ENCODE results near the gene PCSK2.

PCSK2 gene

GRCh38 chr20:17488916-17489600 is 262.2 kb downstream of the PCSK2 start:
- DNase-seq = no peak

DNA sequence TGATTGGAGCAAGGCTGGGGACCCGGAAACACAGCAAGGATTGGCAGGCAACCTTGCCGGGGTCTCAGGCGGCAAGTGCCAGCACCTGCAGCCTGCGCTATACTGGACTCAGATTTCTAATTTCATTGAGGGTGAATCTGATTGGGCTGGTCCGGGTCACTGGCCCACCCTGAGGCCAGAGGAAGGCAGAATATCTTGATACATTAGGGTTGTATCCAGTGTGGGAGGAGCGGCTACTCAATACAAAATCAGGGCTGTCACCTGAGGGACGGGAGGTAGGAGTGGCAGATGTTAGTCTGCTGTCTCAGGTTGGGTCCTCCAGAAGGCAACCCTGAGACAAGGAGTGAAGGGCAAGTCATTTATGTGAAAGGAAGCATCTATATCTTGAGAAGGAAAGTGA is 263.7 kb downstream of the PCSK2 start:
- no peak for DNase-seq

GRCh38 chr20:17491041-17491440 is 264.2 kb downstream of the PCSK2 start:
- no peak for DNase-seq

GRCh38 chr20:17491488-17491887 is 264.6 kb downstream of the PCSK2 start:
- no peak for DNase-seq

GRCh38 chr20:17493173-17493572 is 266.3 kb downstream of the PCSK2 start:
- no peak for DNase-seq

DNA sequence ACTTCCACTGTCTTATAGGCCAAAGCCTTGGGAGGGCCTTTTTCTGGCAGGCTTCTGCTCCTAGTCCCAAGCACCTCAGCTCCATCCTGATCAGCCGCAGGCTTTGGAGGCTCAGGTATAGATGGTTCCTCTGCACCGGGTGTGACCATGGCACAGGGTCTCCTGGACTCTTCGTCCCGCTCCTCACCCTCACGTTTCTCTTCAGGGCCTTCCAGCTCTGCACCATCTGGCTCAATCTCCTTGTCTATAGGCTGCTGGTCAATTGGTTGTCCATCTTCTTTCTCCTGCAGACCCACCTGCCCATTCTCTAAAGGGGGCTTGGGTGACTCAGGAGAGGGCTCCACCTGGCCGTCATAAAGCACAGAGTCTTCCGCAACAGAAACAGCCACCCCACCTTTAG is 267.4 kb downstream of the PCSK2 start:
- DNase-seq = no peak

DNA sequence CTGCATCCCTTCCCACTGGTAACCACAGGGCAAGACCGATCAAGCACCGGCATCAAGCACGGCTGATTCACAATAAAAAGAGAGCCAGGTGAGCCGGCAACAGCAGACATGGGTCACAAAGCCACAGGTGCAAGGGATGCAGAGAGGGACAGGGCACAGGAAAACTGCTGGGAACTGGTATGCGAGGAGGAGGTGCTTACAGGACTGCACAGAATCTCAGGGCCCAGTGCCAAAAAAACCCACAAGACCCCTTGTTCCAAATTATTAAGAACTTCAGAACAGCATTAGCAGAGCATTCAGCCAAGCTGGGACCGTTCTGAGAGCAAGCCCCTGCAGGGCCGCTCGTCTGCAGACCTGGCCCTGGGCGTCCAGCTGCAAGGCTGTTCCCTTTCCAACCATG is 269.0 kb downstream of the PCSK2 start:
- DNase-seq = no peak

GRCh38 chr20:17497821-17498580 is 271.2 kb downstream of the PCSK2 start:
- DNase-seq = no peak

- DNase-seq = no peak
Observed at GRCh38 chr20:17498641-17499040, 271.8 kb downstream of the PCSK2 start.

DNA sequence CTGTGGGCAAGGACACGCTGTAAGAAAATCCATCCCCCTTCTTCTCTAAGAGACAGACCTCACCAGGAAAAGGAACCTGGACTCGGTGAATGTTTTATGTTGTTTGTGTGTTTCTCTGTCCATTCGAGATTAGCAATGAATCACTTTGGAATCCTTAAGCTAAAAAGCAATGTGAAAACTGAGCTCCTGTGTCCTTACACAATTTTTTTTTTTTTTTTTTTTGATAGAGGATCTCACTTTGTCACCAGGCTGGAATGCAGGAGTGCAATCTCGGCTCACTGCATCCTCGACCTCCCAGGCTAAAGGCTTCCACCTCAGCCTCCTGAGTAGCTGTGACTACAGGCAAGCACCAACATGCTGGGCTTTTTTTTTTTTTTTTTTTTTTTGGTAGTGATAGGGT is 272.2 kb downstream of the PCSK2 start:
- DNase-seq = no peak

- DNase-seq = no peak
Observed at GRCh38 chr20:17500271-17500670, 273.4 kb downstream of the PCSK2 start.

GRCh38 chr20:17500826-17501225 is 274.0 kb downstream of the PCSK2 start:
- no peak for DNase-seq

- DNase-seq = no peak
Observed at GRCh38 chr20:17501701-17502100, 274.9 kb downstream of the PCSK2 start.

GRCh38 chr20:17502105-17502504 is 275.3 kb downstream of the PCSK2 start:
- DNase-seq = no peak

DNA sequence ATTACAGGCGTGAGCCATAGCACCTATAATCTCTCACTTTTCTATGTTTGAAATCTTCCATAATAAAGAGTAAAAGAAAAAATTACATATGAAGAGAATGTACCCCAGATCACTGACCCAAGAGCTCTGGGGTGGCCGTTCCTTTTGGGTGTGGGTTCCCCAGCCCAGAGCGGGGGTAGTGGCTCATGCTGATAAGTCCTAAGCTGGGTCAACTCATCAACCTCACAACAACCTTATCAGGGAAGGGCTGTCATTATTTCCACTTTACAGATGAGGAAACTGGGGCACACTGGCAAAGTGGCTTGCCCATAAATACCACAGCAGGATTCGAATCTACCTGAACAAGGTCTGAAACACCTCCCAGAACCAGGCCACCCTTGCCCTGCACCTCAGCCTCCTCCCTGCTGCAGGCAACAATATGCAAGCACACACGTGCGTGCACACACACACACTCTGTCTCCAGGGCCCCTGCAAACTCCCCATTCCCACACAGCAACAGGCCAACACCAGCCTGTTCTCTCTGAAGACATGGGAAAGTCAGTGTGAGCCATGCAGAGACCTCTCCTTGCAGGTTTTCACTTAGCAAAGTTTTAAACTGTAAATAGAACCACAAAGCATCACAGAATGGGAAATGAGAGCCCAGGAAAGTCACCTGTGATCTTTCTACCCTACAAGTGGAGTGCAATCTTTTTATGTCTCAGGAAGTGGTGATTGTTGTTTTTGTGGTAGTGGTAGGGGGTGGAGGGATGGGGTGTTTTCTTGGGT is 276.6 kb downstream of the PCSK2 start:
- no peak for DNase-seq

DNA sequence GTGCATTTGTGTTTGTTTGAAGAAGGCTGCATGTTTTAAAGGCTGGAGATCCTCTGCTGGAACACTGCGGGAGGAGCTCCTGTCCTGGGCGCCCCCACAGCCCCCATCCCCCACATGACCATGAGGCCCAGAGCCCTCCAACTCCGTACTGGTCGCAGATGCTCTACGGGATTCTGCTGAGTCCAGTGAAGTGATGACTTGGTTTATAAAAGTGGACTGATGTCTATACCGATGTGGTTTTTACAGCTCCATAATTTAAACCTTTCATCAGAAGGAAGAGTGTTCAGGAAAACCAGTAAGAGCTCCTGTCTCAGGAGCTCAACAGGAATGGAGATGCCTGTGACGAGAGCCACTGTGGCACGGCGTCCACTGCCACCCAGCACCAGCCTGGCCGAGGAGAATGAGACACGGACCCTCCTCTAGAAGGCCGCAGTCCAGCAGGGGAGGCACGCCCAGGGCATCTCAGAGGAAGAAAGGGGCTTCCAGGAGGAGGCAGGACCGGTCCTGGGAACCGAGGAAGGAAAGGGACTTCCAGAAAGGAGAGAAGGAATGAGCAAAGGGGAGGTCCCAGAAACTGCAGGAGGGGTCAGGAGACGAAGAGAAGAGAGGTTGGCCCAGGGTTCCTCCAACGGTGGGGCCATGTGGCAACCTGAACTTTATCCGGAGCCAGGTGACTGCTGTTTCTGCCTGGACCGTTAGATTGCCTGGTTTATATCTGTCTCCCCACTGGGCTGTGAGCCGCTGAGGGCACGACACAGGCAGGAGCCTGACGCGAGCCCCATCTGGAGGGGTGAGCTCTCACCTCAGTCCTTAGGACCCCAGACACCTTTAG is 277.4 kb downstream of the PCSK2 start:
- peak in 1 of 2 experiments; percentile 33 for DNase-seq

GRCh38 chr20:17504898-17505635 is 278.2 kb downstream of the PCSK2 start:
- DNase-seq = peak; percentile 66 to 79

GRCh38 chr20:17505636-17506517 is 279.0 kb downstream of the PCSK2 start:
- no peak for DNase-seq

DNA sequence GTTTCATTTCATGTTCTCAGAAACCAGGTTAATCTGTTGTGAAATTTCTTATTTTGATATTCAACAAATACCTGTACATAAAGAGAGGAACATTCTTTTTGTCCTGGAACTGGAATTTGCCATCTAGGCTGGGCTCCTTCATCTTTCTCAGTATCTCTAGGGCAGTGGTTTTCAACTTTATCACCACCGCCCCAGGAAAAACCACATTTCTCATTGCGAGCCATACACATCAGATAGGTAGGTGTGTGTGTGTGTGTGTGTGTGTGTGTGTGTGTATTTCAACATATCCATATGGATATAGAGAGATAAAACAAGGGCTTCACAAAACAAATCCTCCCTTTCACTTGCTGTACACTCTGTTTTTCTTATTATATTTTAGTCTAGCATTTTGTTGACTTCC is 280.2 kb downstream of the PCSK2 start:
- DNase-seq = no peak

- DNase-seq = no peak
Observed at GRCh38 chr20:17507531-17507930, 280.7 kb downstream of the PCSK2 start.

DNA sequence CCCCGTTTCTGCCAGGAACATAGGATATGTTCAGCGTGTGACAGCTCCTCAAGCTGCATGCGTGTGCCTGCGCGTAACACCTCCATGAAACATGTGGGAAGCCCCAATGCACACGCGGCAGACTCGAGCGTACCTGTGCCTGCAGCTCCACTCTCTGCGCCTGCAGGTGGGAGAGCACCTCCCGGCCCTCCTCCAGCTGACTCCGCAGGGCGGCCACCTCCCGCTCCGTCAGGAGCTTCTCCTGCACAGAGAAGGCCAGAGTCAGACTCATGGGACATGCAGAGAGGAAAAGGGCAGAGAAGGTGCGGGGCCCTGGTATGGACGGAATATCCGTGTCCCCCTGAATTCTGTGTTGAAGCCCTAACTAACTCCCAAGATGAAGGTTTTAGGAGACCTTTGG is 281.9 kb downstream of the PCSK2 start:
- DNase-seq = no peak

All from NCI-H526 (cell line).